T-helper 9 cell (primary cell): ENCODE measurements around the gene TRAK1.

Experiments used
- DNase-seq: peaks from one replicate; pipeline ENCODE4 v3.0.0-alpha.2; 2020

The TRAK1 gene

DNA sequence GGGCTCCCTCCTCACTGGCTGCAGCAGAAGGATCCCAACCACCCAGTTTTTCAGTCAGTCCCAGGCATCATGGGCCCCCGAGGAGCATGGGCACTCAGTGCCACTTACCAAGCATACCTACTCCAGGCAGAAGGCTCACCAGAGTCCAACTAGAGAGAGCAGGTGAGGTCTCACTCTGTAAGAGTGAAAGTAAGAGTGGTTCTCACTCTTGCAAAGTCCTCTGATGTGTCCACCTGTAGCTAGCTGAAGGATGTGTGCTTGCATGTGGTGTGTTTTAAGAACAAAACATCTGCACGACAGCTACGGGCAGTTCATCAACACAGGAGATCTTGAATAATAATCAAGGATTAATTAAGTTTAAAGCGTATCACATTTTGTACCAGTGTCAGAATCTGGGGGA lies 125.1 kb downstream of the TRAK1 start:
- DNase-seq, result no peak

DNA sequence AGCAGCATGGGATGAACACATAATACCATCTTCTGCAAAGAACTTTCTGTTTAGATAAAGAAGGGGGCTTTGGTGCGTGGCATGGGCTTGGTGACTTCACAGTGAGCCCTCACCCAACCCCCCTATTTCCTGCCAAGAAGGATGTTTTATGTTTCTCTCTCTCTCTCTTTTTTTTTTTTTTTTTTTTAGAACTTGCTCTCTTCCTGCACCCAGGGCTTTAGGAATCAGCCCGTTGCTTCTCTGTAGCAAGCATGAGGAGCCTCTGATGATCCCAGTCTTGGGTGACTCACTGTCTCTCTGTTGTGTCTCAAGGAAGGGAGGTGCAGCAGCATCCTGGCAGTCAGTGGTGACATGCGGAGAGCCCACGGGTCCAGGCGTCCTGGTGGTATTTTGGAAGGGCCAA lies 125.8 kb downstream of the TRAK1 start:
- no peak for DNase-seq

DNA sequence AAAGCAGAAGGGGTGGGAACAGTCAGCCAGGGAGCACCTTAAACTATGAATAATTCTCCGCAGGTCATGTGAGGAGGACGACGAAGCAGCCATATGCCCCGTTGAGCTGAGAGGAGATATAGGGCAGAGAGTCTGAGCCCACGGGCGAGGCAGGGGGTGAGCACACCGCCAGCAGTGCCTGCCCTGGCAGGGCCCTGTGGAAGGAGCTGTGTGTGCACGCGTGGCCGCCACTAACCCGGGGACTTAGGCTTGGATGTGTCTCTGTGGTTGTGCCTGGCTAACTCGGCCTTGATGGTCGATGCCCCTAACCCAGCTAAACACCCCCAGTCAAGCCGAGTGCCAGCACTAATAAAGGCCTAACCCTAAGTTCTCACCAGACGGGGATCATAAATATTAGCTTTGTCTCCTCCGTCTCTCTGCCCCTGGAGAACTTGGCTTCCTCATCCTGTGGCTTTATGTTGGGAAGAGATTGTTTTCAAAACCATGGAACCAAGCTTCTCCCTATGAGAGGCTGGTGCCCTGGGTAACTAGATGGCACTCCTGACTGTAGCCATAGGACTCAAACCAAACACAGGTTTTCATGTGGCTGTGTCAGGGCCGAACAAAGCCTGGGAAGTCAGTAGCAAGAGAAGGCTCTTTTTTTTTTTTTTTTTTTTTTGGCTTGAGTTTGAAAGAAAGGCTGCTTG lies 129.4 kb downstream of the TRAK1 start:
- no peak for DNase-seq

DNA sequence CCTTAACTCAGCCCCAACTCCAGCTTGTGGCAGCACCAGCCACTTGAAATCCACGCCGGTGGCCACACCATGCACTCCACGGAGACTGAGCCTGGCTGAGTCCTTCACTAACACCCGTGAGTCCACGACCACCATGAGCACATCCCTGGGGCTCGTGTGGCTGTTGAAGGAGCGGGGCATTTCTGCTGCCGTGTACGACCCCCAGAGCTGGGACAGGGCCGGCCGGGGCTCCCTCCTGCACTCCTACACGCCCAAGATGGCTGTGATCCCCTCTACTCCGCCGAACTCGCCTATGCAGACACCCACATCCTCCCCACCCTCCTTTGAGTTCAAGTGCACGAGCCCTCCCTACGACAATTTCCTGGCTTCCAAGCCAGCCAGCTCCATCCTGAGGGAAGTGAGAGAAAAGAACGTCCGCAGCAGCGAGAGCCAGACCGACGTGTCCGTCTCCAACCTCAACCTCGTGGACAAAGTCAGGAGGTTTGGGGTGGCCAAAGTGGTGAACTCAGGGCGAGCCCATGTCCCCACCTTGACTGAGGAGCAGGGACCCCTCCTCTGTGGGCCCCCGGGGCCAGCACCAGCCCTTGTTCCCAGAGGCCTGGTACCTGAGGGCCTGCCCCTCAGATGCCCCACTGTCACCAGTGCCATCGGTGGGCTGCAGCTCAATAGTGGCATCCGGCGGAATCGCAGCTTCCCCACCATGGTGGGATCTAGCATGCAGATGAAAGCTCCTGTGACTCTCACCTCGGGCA lies 132.0 kb downstream of the TRAK1 start:
- DNase-seq, result no peak

DNA sequence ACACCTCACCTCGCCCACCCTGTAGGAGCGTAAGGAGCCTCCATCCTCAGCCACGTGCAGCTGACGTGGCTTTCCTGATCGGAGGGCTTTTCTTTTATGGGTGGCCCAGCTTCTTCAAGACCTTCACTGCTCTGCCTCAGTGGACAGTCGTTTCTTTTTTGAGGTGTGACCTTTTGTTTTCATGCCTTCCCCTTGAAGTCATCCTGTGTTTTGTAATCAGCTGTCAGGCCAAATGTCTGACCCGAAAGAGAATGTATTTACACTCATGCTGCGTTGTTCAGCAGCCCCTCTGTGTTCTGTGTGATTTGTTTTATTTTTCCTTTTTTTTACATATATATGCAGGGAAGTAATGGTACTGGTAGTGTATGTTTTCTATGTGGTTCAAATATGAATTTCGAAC lies 133.0 kb downstream of the TRAK1 start:
- no peak for DNase-seq

DNA sequence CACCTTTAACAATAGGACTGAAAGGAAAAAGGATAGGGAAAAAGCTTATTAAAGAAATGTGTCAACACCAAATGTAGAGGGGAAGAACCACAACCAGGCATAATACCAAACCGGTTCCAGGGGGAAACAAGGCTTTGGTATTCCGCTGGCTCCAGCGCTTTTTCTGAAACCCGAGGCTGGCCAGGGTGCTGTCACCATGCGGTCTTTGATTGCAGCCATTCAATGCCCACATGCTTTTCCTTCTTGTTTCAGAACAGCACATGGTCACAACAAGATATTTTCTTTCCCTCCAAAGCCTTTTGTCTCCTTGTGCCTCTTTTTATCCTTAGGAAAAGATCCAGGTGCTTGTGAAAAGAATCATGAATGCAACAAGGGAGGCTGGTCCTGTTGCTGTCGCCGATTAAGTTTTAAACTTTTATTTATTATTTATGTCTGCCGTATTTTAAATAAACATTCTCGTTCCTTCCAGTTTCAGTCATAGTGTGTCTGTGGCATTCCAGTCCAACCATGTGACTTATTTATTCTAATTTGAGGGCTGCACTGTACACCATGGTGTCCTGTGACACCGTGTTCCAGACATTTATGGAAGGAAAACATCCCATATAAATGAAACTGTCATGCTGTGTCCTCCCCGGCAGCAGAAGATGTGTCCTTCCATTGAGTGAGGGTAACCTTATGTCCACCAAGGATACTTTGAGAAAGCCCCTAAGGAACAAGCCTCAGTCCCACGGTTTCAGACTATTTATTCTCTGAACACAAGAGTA lies 133.7 kb downstream of the TRAK1 start:
- no peak for DNase-seq

DNA sequence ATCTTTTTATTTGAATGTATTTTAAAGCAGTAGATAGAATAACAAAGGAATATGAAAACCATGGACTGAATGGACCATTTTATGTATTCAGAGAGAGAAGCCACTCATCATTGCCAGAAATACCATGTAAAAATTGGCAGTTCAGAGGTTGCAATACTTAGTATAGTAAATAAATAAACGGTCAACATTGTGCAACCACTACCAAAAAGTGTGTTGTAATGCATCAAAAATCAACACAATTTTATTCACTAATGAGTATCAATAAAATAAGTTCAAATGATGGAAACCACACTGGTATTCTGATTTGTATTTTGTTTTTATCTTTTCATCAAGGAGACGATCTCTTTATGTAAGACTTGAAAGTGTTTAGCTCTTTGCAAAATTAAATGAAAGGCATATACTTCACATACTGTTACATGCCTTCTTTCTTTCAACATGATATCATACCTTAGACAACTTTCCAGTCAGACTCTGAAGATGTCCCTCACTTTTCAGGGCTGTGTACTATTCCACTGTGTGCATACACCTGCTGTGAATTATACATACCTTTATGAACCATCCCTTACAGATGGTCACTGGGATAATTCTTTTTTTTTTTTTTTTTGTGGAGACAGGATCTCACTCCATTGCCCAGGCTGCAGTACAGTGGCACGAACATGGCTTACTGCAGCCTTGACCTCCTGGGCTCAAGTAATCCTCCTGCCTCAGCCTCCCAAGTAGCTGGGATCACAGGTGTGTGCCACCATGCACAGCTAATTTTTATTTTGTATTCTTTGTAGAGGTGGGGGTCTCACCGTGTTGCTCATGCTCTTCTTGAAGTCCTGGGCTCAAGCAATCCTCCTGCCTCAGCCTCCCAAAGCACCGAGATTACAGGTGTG lies 134.6 kb downstream of the TRAK1 start:
- DNase-seq, result no peak

DNA sequence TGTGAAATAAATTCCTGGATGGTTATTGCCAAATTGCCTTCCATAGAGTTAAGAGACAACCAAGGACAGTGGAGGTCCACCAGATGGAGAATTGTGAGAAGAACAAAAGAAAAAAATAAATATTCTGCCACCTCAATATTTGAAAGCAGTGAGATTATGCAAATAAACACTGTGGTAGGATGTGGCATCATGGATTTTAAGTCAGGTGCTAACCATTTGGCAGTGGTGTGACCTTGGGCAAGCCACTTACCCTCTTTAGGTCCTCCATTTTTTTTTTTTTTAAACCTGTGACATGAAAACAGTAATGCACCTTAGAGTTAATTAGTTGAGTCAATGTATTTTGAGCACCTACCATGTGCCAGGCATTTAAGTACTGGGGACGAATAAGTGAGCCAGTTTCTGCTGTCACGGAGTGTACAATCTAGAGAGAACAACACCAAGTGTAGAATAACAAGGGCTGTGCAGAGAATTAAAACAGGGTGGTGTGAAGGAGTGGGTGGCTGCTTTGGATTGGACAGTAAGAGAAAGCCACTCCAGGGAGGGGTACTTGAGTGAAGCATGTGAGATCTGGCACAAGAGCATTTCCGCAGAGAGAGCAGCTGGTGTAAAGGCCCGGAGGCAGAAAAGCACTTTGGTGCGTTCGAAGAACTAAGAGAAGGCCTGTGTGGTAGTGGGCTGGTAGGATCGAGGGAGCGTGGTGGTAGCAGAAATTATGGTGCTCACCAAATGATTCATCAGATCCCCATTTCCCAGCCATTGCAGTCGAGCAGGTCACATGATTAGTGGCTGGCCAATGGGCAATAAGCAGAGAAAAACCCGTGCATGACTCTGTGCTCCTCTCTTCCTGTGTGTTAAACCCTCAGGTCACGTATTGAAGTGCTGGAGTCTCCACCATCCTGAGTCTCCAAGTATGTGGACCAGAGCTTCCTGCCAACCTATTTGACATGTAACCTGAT lies 135.6 kb downstream of the TRAK1 start:
- no peak for DNase-seq

DNA sequence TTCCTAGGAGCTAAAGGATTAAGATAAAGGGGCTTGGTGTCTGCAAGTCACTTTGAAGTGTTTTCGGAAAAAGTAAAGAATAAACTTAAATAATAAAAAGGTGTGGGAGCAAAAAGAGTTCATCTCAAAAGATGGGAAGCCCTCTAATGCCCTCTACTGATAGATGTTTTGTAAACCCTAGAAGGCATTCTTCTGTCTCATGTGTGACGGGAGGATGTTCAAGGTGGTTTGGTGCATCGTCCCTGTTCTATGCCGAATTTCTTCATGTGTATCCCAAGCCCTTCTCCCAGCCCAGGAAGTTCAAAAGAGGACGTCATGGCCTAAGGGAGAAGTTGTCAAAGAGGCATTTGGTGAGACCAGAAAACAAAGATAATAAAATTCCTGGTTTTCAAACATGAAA lies 137.6 kb downstream of the TRAK1 start:
- no peak for DNase-seq

DNA sequence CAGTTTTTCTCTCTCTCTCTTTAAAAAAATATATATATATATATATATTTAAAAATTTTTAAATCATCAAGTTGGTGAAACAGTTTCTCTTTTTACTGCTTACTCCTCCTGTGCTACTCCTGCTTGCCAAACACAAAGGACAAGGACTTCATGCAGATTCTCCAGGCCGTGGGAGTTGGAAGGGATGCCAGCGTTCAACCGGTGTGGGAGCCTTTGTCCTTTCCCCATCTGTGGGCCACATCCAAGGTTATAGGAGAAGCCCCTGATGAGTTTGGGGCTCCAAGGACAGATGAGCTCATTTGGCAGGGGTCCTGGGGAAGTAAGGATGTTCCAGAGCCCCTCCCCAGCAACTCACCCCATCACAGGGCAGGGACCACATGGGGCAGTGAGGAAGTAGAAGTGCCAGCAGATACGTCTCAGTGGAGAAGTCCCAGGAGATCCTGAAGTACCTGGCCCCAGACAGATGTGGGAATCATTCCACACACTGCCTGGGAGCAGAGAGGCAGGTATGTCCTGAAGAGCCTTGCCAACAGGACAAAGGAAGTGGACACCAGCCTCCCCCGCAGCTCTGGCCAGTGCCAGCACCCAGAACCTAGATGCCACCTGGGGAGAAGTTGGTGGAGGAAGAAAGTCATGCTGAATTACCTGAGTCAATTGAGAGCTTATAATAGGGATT lies 138.2 kb downstream of the TRAK1 start:
- no peak for DNase-seq

DNA sequence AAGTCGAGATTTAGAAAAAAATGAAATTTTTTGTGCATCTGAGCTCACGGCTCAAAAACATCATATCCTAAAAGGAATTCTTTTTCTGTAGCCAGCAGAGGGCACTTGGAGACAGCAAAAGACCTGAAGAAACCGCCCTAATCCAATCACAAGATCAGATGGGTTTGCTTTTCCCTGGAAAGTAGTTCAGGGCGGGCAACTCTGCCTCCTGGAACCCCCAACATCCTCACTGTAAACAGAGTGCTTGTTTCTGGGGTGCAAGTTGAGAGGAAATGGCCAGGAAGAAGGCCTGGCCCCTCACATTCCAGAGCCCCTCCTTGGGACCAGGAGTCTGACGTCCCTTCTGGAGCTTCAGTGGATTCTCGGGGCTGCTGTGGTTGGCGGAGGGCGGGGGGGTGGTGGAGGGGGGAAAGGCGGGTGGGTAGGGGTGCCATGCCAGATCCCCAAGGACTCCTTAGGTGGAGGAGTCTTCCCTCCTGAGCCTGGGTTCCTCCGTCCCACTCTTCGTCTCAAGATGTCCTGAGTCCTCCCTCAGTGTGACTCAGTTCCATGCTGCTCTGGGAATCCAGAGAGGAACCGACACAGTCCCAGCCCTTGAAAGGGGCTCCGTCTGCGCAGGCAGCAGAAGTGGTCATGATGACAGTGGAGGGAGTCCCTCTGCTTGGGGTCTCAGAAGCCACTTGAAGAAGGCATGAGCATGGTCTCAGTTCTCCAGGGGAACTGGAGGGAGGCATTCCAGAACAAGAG lies 139.0 kb downstream of the TRAK1 start:
- no peak for DNase-seq

DNA sequence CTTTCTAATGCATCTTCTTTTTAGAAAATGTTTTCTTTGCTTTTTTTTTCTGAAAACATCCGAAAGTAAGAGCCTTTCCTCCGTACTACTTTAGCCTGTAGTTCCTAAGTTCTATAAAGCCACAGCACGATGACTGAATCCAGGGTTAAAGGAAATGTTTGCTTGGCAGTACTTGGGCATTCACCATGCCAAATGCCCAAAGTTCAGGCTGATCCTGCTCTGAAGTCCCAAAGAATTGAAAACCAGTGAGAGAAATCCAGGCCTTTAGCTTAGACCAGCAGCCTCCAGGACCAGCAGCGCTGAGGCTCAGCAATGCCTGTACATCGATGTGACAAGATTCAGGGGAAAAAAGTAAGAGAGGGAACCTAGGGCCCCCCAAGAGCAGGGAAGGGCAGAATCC lies 139.7 kb downstream of the TRAK1 start:
- DNase-seq, result no peak

DNA sequence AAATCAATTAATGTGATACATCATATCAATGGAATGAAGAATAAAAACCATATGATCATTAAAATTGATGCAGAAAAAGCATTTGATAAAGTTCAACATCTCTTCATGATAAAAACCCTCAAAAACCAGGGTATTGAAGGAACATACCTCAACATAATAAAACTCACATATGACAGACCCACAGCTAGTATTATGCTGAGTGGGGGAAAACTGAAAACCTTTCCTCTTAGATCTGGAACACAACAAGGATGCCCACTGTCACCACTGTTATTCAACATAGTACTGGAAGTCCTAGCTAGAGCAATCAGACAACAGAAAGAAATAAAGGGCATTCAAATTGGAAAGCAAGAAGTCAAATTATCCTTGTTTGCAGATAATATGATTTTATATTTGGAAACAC lies 144.4 kb downstream of the TRAK1 start:
- DNase-seq, result no peak

DNA sequence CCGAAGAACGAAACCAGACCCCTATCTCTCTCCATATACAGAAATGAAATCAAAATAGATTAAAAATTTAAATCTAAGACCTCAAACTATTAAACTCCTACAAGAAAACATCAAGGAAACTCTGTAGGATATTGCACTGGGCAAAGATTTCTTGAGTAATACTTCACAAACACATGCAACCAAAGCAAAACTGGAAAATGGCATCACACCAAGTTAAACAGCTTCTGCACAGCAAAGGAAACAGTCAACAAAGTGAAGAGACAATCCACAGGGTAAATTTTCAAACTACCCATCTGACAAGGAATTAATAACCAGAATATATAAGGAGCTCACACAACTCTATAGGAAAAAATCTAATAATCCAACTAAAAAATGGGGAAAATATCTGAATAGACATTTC lies 145.5 kb downstream of the TRAK1 start:
- no peak for DNase-seq

DNA sequence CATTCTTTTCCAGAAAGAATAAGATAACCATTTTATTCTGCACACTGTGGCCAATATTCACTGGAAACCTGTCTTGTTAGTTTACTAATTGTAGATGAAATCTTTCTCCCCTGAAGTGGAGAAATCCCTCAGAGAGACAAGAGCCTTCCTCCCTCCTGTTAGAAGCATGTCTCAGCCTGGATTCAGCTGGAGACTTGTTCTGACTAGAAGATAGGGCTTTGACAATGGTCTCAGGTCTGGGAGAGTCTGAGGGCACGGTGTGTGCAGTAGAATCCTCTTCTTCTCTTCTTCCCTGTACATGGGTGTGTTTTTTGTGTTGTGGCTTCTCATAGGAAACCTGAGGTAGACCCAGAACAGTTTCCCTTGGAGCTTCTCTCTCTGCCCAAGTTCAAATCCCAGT lies 154.9 kb downstream of the TRAK1 start:
- DNase-seq, result no peak

DNA sequence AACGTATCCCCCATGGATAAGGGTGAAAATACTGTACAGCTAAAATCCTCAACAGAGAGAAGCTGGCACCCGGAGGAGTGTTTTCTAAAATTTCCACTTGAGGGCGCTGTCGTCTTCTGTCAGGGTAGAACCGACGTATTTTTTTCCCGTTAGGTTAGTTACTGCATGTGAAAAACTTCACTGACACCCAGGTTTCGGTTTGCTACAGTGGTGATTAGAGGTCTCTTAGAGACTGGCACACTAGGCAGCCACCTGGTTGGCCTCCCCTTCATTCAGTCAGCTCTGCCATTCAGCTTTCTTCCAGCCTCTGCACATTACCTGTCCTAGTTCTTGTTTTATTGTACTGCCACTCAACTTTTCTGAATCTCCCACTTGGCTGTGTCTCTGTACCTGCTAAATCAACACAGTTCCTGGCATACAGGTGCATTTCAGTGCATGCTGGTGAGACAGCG lies 156.4 kb downstream of the TRAK1 start:
- peak; percentile 25 for DNase-seq

DNA sequence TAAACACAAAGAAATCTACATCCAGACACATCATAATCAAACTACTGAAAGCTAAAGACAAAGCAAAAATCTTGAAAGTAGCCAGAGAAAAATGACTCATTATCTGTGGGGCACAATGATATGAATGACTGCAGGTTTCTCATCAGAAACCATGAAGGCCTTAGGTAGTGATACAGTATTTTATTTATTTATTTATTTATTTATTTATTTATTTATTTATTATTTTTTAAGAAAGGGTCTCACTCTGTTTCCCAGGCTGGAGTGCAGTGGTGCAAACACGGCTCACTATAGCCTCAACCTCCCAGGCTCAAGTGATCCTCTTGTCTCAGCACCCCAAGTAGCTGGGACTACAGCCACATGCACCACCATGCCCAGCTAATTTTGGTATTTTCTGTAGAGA lies 159.6 kb downstream of the TRAK1 start:
- DNase-seq, result no peak

DNA sequence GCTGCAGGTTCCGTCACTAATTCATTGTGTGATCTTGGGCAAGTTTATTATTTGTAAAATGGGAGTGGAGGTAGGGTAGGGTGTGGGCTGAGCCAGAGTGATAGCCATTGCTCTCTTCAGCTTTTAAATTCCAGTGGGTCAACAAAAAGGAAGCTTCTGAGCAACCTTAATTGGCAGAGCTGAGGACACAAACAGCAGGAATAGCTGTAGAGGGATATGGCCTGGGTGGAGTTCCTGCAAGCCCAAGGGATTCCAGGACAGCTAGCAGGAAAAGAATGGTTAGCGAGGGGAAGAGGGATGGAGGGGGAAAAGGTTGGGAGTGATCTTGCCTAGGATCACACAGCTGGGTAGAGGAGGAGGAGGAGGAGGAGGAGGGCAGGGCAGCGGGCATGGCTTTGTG lies 163.4 kb downstream of the TRAK1 start:
- DNase-seq, result no peak

DNA sequence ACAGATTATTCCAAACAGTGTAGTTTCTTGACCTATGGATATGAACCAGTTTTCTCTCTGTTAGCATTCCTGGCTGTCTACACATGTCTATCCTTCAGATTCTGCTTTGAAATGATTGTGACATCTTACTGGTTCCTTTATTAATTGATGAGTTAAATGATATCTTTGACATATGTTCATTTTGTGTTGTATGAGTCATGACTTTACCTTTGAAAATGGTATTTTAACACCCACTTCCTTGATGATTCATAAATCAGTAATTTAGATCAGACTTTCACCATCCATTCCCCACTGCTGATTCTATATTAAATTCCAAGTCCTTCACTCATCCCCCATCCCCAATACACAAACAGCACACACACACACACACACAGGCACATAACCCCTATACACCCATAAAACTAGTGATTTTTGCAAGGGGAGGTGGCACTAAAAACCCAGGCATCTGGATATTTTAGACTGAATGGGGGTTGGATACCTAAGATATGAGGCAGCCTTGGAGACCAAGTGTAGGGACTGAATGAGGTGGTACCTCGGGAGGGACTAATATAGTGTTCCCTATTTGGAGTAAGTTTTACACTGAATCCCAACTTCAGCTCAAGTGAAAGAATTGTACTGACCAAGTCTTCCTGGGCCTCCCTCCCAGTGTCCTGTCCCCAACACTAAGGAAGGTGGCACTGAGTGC lies 165.1 kb downstream of the TRAK1 start:
- DNase-seq, result no peak

DNA sequence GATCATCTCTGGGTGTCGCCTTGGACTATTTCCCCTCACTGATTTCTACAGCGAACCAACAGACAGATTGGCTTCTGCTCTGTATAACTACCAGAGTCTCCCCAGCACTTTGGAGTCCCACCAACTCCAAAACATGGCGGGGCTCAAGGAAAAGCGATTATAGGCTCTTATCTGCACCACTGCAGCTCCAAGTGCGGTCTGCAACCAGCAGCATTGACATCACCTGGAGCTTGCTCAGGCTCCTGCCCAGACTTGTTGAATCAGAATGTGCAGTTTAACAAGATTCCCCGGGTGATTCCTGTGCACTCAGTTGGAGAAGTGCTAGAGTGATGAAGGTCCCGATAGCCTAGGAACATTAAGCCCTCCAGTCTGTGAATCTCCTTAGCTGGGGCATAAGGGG lies 165.8 kb downstream of the TRAK1 start:
- no peak for DNase-seq
